IPS-18a (cell line): ENCODE results near the gene TARDBP.
"Not testable (repeated sequence)": the region's sequence is repeated elsewhere in the genome, so short reads cannot be mapped to it uniquely, and the experiment has no call there.

Experiments
- H3K27ac ChIP-seq: one replicate; pipeline ENCODE4 v1.5.1; 2013; ENCODE audit warnings: low read length
- H3K27me3 ChIP-seq: one replicate; pipeline ENCODE4 v1.6.1; 2013; ENCODE audit warnings: mild to moderate bottlenecking, low read length; ENCODE audit not compliant: control insufficient read depth, insufficient read depth
- H3K36me3 ChIP-seq: one replicate; pipeline ENCODE4 v1.6.1; 2013; ENCODE audit warnings: low read depth, low read length; ENCODE audit not compliant: control insufficient read depth
- H3K4me1 ChIP-seq: one replicate; pipeline ENCODE4 v1.6.1; 2013; ENCODE audit warnings: low read depth, low read length; ENCODE audit not compliant: control insufficient read depth
- H3K4me3 ChIP-seq: one replicate; pipeline ENCODE4 v1.5.1; 2013; ENCODE audit warnings: low read length
- H3K9ac ChIP-seq: one replicate; pipeline ENCODE4 v1.6.1; 2013; ENCODE audit warnings: mild to moderate bottlenecking, low read length, moderate library complexity
- H3K9me3 ChIP-seq: one replicate; pipeline ENCODE4 v1.6.1; 2013; ENCODE audit warnings: low read depth, low read length; ENCODE audit not compliant: control insufficient read depth

Gene TARDBP

DNA sequence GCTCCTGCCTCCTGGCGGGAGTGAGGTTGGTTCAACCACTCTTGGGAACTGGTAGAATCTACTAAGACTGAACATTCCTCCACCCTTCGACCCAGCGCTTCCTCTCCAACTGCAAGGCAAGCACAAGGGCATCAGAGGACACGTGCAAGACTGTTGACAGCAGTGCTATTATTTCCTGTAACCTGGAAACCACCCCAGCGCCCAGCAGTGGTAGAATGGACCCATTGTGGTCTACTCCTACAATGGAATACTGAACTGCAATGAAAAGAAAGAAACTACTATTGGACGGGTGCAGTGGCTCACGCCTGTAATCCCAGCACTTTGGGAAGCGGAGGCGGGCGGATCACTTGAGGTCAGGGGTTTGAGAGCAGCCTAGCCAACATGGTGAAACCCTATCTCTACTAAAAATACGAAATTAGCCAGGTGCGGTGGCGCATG, 33.0 kb upstream of the TARDBP start:
- Histone ChIP-seq H3K4me3 (no peak overlapping the region), H3K27me3 (no peaks in the 10 kb centered on the region), H3K36me3 (no peaks in the 10 kb centered on the region), H3K27ac (no peak overlapping the region), H3K9me3 (no peaks in the 10 kb centered on the region), H3K4me1 (peaks cover 36% of the 10 kb centered on the region), H3K9ac (peak overlapping the region; percentile 32)

DNA sequence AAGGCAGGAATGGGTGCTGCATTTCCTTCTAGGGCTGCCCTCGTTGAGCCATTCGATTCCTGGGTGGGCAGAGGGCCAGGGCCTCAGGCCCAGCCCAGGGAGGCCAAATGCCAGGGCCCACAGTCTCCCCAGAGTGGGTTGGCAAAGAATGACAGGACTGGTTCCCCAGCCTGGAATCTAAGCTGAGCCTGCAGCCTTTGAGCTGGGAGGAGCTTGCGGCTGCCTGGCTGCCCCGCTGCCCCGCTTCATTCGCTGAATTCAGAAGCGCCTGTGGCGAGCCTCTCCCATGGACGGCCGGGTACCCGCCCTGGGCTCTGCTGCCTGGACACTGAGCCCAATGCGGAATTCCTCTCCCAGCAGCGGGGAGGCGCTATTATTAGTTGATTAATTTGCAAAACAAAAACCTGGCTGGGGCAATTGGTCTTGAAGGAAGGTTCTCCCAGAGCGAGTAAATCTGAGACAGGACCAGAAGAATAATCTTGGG, 32.3 kb upstream of the TARDBP start:
- peak overlapping the region; percentile 58 for H3K4me3 ChIP-seq

DNA sequence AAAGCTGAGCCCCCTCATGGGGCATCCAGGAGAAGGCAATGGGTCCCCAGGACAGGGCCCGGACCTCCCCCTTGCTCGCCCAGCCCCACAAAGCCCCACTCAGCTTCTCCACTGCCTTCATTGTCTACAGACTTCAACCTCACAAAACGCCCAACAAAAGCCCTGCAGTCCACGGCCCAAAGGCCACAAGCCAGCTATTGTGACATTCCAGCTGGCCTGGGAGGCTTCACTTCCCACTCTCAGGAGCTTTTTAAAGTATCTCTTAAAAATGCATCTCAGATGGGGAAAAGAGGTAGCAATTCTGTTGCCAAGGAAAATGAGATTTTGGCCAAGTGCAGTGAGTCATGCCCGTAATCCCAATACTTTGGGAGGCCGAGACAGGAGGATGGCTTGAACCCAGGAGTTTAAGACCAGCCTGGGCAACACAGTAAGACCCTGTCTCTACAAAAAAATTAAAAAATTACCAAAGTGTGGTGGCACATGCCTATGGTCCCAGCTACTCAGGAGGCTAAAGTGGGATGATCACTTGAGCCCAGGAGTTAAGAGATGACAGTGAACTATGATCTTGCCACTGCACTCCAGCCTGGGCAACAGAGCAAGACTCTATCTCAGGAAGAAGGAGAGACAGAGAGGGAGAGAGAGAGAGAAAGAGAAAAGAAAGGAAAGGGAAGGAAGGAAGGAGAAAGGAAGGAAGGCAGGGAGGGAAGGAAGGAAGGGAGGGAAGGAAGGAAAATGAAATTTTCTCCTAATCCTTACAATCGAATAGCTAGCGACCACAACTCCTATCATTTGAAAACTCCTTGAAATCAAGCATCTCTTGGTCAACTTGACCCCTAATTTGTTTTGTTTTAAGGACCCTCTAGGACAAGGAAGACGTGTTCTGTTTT, 31.4 kb upstream of the TARDBP start:
- Histone ChIP-seq H3K9ac (peak overlapping the region; percentile 57), H3K27me3 (no peaks in the 10 kb centered on the region), H3K4me3 (peak overlapping the region; percentile 58), H3K9me3 (no peaks in the 10 kb centered on the region), H3K36me3 (no peaks in the 10 kb centered on the region), H3K4me1 (peaks cover 33% of the 10 kb centered on the region), H3K27ac (peak overlapping the region; percentile 79)

More for the DNA sequence above, 32.3 kb upstream of the TARDBP start:
- Histone ChIP-seq H3K4me1 (peaks cover 36% of the 10 kb centered on the region), H3K27ac (peak overlapping the region; percentile 79), H3K9me3 (no peaks in the 10 kb centered on the region), H3K27me3 (no peaks in the 10 kb centered on the region), H3K36me3 (no peaks in the 10 kb centered on the region), H3K9ac (peak overlapping the region; percentile 57)

DNA sequence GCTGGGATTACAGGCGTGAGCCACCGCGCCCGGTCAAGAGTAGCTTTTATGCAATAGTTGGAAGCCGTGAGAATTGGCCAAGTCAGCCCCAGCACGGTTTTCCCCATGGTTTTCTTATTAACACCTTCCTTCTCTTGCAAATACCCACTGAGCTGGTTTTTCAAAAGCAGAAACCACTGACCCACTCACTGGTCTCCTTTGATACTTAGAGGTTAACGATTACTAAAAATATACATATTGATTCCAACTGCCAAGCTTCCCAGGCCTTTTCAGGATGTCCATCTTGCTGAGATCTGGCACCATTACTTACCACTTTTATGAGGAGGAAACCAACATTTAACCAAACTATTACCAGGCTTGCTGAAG, 25.9 kb upstream of the TARDBP start:
- no peak overlapping the region for H3K27ac ChIP-seq
- H3K4me1 ChIP-seq = peaks cover 8% of the 10 kb centered on the region
- no peaks in the 10 kb centered on the region for H3K9me3 ChIP-seq
- no peak overlapping the region for H3K9ac ChIP-seq
- no peaks in the 10 kb centered on the region for H3K27me3 ChIP-seq
- no peaks in the 10 kb centered on the region for H3K36me3 ChIP-seq
- no peak overlapping the region for H3K4me3 ChIP-seq

DNA sequence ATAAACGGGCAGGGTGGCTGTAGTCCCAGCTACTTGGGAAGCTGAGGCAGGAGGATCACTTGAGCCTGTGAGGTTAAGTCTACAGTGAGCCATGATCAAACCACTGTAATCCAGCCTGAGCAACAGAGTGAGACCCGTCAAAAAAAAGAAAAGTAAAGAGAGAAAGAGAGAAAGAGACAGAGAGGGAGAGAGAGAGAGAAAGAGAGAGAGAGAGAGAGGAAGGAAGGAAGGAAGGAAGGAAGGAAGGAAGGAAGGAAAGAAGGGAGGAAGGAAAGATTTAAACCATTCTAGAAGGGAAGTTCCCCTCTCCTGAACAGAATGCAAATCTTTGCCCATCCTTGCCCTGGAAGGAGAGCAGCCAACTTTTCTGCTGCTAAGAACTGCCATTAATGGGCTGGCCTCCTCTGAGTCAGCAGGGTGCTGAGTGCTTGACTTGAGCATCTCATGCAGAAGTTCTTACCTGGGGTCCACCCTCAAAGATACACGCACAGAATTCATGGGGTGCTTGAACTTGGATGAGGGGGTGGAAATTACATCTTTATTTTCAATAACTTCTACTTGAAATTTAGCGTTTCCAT, 24.5 kb upstream of the TARDBP start:
- Histone ChIP-seq H3K9ac (no peak overlapping the region), H3K4me3 (no peak overlapping the region), H3K27ac (no peak overlapping the region), H3K9me3 (no peaks in the 10 kb centered on the region), H3K27me3 (no peaks in the 10 kb centered on the region), H3K36me3 (no peaks in the 10 kb centered on the region), H3K4me1 (no peaks in the 10 kb centered on the region)

DNA sequence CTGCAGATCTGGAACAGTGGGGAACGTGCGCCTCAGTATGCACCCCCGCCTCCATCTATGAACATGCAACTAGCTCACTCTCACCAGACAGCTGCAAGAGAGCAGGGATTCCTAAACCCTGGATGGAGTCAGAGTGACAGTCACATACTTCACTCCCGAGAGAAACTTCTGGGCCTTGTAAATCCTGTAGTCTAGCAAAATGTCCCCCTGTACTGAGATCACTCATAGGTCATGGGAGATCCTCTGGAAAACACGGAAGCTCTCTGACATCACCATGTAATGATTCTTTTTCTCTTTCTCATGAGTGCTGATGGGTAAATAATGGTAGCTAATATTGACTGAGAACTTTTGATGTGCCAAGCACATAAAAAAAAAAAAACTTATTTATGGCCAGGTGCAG, 23.4 kb upstream of the TARDBP start:
- Histone ChIP-seq H3K27ac (no peak overlapping the region), H3K9ac (no peak overlapping the region)

DNA sequence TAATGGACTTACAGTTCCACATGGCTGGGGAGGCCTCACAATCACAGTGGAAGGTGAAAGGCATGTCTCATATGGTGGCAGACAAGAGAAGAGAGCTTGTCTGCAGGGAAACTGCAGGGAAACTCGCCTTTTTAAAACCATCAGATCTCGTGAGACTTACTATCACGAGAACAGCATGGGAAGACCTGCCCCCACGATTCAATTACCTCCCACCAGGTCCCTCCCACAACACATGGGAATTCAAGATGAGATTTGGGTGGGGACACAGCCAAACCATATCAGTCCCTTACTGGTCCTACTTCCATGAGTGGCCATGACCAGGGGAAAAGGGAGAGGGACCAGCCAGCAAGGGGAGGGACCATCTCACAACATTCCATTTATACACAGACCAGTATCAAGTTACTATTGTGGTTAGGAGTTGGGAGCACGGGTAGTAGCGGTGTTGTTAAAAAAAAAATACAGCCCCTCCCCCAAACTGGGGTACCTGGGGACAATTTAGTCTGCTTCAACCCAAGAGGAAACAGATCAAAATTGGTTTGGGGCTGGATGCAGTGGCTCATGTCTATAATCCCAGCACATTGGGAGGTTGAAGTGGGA, 22.4 kb upstream of the TARDBP start:
- H3K27me3 ChIP-seq, H3K4me1 ChIP-seq, H3K36me3 ChIP-seq, H3K4me3 ChIP-seq, H3K27ac ChIP-seq, H3K9ac ChIP-seq, H3K9me3 ChIP-seq: not testable (repeated sequence)

More for the DNA sequence above, 23.4 kb upstream of the TARDBP start:
- H3K4me3 ChIP-seq = no peak overlapping the region
- H3K4me1 ChIP-seq = no peaks in the 10 kb centered on the region
- no peaks in the 10 kb centered on the region for H3K36me3 ChIP-seq
- no peaks in the 10 kb centered on the region for H3K27me3 ChIP-seq
- H3K9me3 ChIP-seq = no peaks in the 10 kb centered on the region

DNA sequence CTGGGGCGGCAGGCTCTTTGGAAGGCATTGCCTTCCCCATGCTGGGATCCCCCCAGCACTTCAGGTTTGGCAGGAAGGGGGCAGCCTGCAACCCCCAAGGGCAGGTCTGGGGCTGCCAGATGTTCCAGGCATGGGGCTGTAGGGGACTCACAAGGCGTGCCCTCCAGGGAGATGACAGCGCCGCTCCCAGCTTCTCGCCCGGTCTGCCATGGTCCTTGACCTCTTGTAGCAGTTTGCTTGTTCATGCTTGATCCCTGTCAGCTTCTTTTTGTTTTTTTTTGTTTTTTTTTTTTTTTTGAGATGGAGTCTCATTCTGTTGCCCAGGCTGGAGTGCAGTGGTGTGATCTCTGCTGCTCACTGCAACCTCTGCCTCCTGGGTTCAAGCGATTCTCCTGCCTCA, 21.6 kb upstream of the TARDBP start:
- H3K36me3 ChIP-seq = no peaks in the 10 kb centered on the region
- no peaks in the 10 kb centered on the region for H3K4me1 ChIP-seq
- no peaks in the 10 kb centered on the region for H3K27me3 ChIP-seq
- H3K9me3 ChIP-seq = no peaks in the 10 kb centered on the region
- H3K4me3 ChIP-seq = no peak overlapping the region
- no peak overlapping the region for H3K27ac ChIP-seq
- H3K9ac ChIP-seq = no peak overlapping the region

DNA sequence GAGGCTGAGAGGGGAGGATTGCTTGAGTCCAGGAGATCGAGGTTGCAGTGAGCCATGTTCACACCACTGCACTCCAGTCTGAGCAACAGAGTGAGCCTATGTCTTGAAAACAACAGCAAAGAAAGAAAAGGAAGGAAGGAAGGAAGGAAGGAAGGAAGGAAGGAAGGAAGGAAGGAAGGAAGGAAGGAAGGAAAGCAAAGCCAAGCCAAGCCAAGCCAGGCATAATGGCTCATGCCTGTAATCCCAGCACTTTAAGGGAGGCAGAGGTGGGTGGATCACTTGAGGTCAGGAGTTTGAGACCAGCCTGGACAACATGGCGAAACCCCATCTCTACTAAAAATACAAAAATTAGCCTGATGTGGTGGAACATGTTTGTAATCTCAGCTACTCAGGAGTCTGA, 20.4 kb upstream of the TARDBP start:
- H3K9ac ChIP-seq, H3K4me3 ChIP-seq, H3K36me3 ChIP-seq, H3K27me3 ChIP-seq, H3K27ac ChIP-seq, H3K9me3 ChIP-seq, H3K4me1 ChIP-seq: not testable (repeated sequence)

DNA sequence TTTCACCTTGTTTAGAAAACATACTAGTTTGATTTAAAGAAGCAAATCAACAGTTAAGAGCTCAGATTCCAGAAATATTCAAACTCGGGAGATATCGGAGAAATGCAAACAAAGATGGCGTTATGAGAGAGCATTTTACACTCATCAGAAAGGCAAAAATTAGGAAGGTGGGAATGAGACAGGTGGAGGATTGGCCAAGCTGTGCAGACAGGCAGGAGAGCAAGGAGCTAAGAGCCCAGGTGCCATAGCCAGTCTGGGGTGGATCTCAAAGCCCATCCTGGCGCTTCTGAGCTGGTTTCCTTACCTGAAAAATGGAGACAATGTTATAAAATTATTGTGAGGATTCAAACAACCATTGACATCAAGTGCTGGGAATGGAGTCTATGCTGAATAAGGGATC, 19.6 kb upstream of the TARDBP start:
- Histone ChIP-seq H3K9me3 (no peaks in the 10 kb centered on the region), H3K27ac (no peak overlapping the region), H3K9ac (no peak overlapping the region), H3K27me3 (no peaks in the 10 kb centered on the region), H3K4me3 (no peak overlapping the region), H3K4me1 (no peaks in the 10 kb centered on the region), H3K36me3 (no peaks in the 10 kb centered on the region)

DNA sequence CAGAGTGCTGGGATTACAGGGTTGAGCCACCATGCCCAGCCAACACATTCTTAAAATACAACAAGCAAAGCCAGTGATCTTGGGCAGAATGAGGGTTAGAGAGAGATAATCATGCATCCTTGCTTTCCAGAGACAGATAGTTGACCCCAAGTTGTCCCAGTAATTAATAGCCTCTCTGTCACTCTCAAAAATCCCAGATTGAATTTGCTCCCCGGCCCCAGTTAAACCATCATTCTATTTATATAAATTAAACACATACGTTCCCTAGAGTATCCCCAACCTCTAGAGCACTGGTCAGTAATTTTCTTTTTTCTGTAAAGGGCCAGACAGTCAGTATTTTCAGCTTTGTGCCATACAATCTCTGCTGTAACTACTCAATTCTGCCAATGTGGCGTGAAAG, 16.4 kb upstream of the TARDBP start:
- no peak overlapping the region for H3K9ac ChIP-seq
- no peaks in the 10 kb centered on the region for H3K4me1 ChIP-seq
- no peaks in the 10 kb centered on the region for H3K27me3 ChIP-seq
- no peaks in the 10 kb centered on the region for H3K36me3 ChIP-seq
- no peaks in the 10 kb centered on the region for H3K9me3 ChIP-seq
- no peak overlapping the region for H3K4me3 ChIP-seq
- H3K27ac ChIP-seq = no peak overlapping the region
